ENCODE results near the gene OR10H2. TPM values are rescaled to one million over a fixed set of nuclear protein-coding genes. Genes with fewer than 3 reads are reported as not detected.
"Not testable (repeated sequence)": the region's sequence is repeated elsewhere in the genome, so short reads cannot be mapped to it uniquely, and the experiment has no call there.

The OR10H2 gene
- total RNA-seq, 1 donor from 2014 or later, result not detected

DNA sequence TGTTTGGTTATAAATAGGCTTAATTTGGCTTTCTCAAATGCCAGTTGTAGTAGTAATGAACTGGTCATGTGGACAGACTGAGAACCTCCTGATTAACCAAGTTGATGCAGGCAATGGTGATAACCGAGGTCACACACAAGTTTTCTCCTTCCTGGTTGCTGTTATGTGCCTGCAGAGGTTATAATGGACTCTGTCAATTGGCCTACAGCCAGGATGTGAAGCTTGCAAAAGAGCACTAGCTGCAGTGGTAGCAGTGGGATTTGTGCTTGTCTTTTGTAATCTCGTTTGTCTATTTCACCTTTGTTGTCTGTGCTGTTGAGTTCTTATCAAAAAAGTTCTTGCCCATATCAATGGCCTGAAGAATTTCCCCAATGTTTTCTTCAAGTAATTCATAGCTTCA is 30.6 kb downstream of the OR10H2 start:
- TF ChIP-seq, protein P1, sequence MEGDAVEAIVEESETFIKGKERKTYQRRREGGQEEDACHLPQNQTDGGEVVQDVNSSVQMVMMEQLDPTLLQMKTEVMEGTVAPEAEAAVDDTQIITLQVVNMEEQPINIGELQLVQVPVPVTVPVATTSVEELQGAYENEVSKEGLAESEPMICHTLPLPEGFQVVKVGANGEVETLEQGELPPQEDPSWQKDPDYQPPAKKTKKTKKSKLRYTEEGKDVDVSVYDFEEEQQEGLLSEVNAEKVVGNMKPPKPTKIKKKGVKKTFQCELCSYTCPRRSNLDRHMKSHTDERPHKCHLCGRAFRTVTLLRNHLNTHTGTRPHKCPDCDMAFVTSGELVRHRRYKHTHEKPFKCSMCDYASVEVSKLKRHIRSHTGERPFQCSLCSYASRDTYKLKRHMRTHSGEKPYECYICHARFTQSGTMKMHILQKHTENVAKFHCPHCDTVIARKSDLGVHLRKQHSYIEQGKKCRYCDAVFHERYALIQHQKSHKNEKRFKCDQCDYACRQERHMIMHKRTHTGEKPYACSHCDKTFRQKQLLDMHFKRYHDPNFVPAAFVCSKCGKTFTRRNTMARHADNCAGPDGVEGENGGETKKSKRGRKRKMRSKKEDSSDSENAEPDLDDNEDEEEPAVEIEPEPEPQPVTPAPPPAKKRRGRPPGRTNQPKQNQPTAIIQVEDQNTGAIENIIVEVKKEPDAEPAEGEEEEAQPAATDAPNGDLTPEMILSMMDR (IDR thresholded peaks at IDR 0.05; ENCODE audit: unreplicated experiment), result no peak
- no peak for DNase-seq (ENCODE audit: low spot score)
- H3K36me3 Mint-ChIP-seq (ENCODE audit: low read depth, unreplicated experiment), result peaks cover 4% of the 10 kb centered on the region
- H3K9me3 Mint-ChIP-seq (ENCODE audit: unreplicated experiment), result peaks cover 34% of the 10 kb centered on the region
- H3K4me3 Mint-ChIP-seq (ENCODE audit: unreplicated experiment), result no peak overlapping the region
- no peak overlapping the region for H3K27ac Mint-ChIP-seq (ENCODE audit: unreplicated experiment)
- H3K27me3 Mint-ChIP-seq (ENCODE audit: unreplicated experiment), result peaks cover 4% of the 10 kb centered on the region
- no peaks in the 10 kb centered on the region for H3K4me1 Mint-ChIP-seq (ENCODE audit: unreplicated experiment)

DNA sequence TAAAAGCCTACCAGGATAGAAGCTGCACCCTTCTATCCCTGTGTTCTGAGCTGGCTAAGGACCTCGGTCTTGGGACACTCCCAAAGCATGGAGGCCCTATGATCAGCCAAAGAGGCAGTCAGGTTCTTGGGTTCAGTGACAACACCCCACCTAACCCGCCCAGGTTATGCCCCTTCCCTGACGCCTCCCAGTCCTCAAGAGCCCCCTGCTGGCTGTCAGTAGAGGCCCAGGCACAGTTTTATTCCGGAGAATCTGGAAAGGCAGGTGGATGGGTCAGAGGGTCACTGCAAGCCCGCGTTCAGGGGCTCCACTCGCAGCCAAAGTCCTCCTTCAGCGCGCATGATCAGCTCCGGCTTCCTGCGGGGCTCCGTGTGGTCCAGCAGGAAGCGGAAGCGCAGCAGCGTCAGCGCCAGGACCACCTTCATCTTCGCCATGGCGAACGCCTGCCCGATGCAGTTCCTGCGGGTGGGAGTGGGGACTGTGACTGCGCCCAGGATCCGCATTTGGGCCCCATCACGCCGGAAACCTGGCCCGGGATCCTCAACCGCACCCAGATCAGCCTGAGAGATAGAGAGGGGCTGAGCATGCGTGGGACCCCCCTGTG is 32.2 kb downstream of the OR10H2 start:
- Mint-ChIP-seq H3K9me3 (ENCODE audit: unreplicated experiment) (peaks cover 34% of the 10 kb centered on the region), H3K27me3 (ENCODE audit: unreplicated experiment) (peaks cover 4% of the 10 kb centered on the region), H3K27ac (ENCODE audit: unreplicated experiment) (no peak overlapping the region), H3K4me3 (ENCODE audit: unreplicated experiment) (no peak overlapping the region), H3K36me3 (ENCODE audit: low read depth, unreplicated experiment) (peaks cover 4% of the 10 kb centered on the region), H3K4me1 (ENCODE audit: unreplicated experiment) (no peaks in the 10 kb centered on the region)
- TF ChIP-seq, protein P1 (IDR thresholded peaks at IDR 0.05; ENCODE audit: unreplicated experiment), result no peak
- DNase-seq (ENCODE audit: low spot score), result no peak

DNA sequence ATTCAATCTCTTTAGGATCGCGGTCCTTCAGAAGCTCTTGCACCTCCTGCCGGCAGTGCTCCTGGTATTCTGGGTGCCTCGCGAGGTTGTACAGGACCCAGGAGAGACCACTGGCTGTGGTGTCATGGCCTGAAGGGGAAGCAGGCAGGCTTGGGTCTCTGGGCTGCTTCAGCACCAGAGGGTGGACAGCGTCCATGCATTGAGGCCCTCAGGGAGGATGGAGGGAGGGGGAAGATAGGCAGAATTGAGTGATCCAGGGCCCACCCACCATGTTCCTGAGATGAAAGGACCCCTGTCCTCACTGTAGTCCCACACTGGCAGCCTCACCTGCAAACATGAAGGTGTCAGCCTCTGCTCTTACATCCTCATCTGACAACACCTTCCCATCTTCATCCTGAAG is 41.8 kb downstream of the OR10H2 start:
- peaks cover 3% of the 10 kb centered on the region for H3K27me3 Mint-ChIP-seq (ENCODE audit: unreplicated experiment)
- H3K36me3 Mint-ChIP-seq (ENCODE audit: low read depth, unreplicated experiment), result peaks cover 18% of the 10 kb centered on the region
- H3K27ac Mint-ChIP-seq (ENCODE audit: unreplicated experiment), result no peak overlapping the region
- TF ChIP-seq, protein P1 (IDR thresholded peaks at IDR 0.05; ENCODE audit: unreplicated experiment), result no peak
- peaks cover 63% of the 10 kb centered on the region for H3K9me3 Mint-ChIP-seq (ENCODE audit: unreplicated experiment)
- no peaks in the 10 kb centered on the region for H3K4me1 Mint-ChIP-seq (ENCODE audit: unreplicated experiment)
- no peak overlapping the region for H3K4me3 Mint-ChIP-seq (ENCODE audit: unreplicated experiment)
- no peak for DNase-seq (ENCODE audit: low spot score)

DNA sequence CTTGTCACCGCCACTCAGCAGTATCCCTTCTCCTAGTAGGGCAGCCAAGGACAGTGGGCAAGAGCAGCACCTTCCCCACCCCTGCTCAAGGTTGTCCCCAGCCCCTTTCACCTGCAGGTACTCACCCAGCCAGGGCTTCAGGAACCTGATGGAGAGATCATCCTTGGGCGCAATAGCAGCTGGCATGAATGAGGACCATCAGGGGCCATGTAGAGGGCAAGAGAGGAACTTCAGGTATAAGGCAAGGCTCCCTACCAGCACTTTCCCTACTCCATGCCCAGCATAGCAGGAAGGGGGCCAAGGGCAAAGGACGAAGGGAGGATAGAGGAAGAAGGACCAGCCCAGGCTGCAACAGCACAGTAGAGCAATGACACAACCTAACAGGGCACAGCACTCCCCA is 46.3 kb downstream of the OR10H2 start:
- Mint-ChIP-seq H3K36me3 (ENCODE audit: low read depth, unreplicated experiment) (peaks cover 35% of the 10 kb centered on the region), H3K27me3 (ENCODE audit: unreplicated experiment) (peaks cover 20% of the 10 kb centered on the region), H3K9me3 (ENCODE audit: unreplicated experiment) (peaks cover 71% of the 10 kb centered on the region)
- not testable (repeated sequence) for DNase-seq (ENCODE audit: low spot score); H3K4me3 Mint-ChIP-seq (ENCODE audit: unreplicated experiment); H3K4me1 Mint-ChIP-seq (ENCODE audit: unreplicated experiment); H3K27ac Mint-ChIP-seq (ENCODE audit: unreplicated experiment)

DNA sequence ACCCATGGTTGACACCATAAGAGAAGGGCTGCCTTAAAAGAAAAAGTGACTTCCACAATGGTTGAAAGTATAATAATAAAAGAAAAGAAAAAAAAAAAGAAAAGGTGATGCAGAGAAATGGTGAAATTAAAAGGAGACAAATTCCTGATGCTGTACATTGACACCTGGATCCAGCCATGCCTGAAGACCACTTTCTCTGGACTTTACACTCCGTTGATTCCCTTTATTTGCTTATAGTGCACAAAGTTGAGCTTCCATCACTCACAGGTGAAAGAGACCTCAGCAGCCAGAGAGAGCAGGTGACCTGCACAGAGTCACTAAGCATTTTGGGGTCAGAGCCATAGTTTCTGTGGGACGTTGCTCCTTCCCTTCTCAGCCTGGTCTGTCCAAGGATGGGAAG is 47.4 kb downstream of the OR10H2 start:
- Mint-ChIP-seq H3K27ac (ENCODE audit: unreplicated experiment) (no peak overlapping the region), H3K27me3 (ENCODE audit: unreplicated experiment) (peaks cover 22% of the 10 kb centered on the region), H3K4me1 (ENCODE audit: unreplicated experiment) (no peaks in the 10 kb centered on the region), H3K4me3 (ENCODE audit: unreplicated experiment) (no peak overlapping the region), H3K9me3 (ENCODE audit: unreplicated experiment) (peaks cover 63% of the 10 kb centered on the region), H3K36me3 (ENCODE audit: low read depth, unreplicated experiment) (peaks cover 35% of the 10 kb centered on the region)
- DNase-seq (ENCODE audit: low spot score), result no peak
- TF ChIP-seq, protein P1 (IDR thresholded peaks at IDR 0.05; ENCODE audit: unreplicated experiment), result no peak

Measured in endothelial cell (in vitro differentiated cells).